Stimulated activated CD8-positive, alpha-beta memory T cell treated with anti-CD3 and anti-CD28 coated beads, Interleukin-4, amount 100 ng/mL, for 1 hour (primary cell): ENCODE data around the gene RUNX2.
"Not testable (repeated sequence)": the region's sequence is repeated elsewhere in the genome, so short reads cannot be mapped to it uniquely, and the experiment has no call there.

ENCODE experiments used
- DNase-seq, 2 donors: peaks; one replicate each; pipeline ENCODE4 v3.0.0-alpha.2; 2020; ENCODE audit warnings: low read depth in 2 of 2, low spot score in 1 of 2

RUNX2 gene

DNA sequence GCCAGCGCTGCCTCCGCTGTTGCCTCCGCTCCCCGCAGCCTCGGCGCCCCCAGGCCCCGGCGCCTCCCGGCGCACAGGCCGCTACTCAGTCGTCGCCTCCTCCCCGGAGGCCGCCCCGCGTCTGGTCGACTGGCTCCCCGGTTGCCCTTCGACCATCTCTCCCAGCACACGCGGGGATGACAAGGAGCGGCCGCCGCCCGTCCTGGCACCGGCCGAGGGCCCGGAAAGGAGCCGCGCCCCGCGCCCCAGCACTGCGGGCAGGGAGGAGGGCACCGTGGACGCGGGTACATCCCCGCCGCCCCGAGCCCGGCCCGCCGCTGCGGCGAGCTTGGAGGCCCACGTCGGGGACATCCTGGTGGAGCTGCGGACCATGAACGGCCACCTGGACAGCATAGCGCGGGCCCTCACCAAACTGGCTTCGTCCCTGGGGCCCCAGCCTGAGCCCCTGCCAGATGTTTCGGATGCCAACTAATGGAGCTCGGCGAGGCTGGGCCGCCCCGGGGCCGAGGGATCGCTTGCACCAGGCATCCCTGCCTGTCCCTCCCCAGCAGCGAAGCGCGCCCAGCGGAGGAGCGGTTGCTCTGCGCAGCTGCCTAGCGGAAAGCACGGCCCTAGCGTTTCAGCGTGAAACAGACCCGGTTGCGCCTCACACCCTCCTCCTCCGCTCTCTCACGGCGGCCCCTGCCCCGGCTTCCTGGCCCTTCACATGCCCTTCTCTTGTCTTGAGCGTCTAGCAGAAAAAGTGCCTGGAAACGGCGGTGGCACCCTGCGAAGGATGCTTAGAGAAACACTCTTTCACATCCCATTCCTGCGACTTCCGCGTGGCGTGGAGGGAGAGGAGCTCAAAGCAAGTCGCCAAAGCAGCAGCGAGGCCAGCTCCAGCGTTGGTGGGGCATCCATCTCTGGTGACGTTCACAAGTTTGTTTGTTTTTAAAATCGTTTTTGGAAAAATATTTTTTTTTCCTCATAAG is 335.4 kb downstream of the RUNX2 start:
- DNase-seq: peak in 1 of 2 donors; percentile 19

DNA sequence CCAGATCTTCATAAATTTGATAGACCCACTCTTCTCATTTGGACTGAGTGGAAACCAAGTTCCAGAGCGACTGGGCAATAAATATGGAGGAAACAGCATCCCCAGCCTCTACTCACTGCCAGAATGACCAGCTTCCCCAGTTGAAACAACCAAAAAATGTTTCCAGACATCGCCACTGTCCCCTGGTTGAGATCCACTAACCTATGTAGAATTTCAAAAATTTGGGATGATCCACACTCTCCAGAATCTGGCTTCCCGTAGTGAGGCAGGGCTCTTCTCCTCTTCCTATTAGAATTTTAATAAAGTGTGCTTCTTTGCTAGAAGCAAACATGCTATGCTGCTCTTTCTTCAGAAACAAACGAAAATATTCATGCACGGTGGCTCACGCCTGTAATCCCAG is 336.6 kb downstream of the RUNX2 start:
- DNase-seq: no peak

DNA sequence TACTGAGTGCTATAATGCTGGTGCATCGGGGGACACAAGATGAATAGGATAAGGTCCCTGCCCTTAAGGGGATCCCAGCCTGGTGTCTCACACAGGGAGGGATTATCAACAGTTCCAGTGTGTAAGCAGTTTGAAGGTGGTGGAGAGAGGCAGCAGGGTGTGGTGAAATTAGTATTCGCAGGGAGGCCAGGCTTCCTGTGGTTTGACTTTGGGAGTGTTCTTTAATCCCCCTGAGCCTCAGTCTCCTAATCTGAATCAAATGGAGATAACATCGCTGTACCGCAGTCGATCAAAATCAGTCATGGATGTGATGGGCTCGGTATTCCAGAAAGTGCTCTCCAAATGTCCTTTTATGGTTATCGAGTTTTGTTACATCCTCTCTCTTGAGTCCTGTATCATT is 337.7 kb downstream of the RUNX2 start:
- DNase-seq: no peak

DNA sequence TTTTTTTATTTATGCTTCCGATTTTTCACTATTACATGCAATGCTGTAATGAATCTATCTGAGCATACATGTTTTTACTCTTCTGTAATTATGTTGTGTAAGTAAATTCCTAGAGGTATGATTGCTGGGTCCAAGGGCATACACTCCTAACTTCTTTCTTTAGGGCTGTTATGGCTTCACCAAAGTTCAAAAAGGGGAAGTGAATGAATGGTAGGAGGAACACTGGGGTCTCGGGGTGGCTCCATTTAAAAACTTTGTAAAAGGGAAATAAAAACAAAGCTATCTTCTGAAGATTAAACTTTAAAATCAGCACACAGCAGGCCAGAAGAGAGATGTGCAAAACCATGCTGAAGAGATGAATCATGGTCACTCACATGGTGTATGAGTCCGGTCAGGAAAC is 338.7 kb downstream of the RUNX2 start:
- DNase-seq: no peak

DNA sequence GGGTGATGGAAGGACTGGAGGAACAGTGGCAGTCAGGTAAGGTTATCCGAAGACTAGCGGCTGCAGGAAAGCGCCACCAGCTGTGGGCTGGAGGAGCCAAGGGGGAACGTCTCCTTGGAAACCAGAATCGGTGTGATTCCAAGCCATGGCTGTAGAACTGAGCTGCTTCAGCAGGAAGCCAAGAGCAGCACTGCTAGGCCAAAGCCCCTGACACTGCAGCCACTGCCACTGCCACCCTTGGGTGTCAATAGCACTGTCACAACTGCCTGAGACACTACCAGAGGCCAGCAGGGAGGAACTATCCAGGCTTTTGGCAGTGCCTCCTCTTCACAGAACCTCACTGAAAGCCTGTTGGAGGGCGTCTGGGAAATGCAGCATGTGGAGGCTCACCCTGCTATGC is 339.2 kb downstream of the RUNX2 start:
- no peak for DNase-seq

DNA sequence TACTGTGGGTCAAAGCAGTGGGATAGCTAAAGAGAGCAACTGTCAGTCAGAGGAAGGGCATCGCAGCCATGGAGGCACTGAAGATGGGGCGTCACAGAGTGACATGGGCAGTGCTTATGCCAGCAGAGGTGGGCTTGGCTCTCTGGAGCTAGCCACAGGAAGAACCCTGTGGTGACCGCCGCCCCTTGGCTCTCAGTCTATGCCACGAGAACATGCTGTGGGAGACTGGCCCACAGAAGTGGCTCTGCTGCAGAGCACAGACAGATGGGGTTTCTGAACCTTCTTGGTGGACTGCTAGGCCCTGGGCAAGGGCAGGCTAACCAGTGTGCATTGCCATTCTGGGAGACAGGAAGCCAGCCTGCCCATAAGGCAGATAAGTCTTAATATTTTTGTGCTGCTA is 339.6 kb downstream of the RUNX2 start:
- DNase-seq: no peak

DNA sequence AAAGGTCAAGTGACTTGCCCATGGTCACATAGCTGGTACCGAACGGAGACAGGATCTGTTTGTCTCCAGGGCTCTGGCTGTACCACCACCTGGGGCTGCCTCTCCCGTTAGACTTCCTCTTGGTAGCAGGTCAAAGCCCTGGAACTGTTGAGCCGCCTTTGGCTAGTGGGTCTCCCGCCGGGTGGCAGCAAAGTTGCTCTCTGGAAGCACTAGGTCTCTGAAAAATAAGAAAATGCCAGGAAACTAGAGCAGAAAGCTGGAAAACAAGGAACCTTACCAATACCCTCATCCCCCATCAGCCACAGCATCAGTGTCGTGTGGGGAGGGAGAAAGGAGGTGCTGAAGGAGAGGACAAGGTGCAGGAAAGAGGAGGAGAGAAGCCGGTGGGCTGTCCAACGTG is 340.6 kb downstream of the RUNX2 start:
- no peak for DNase-seq

DNA sequence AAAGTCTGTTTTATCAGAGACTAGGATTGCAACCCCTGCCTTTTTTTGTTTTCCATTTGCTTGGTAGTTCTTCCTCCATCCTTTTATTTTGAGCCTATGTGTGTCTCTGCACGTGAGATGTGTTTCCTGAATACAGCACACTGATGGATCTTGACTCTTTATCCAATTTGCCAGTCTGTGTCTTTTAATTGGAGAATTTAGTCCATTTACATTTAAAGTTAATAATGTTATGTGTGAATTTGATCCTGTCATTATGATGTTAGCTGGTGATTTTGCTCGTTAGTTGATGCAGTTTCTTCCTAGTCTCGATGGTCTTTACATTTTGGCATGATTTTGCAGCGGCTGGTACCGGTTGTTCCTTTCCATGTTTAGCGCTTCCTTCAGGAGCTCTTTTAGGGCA is 345.0 kb downstream of the RUNX2 start:
- DNase-seq: not testable (repeated sequence)

DNA sequence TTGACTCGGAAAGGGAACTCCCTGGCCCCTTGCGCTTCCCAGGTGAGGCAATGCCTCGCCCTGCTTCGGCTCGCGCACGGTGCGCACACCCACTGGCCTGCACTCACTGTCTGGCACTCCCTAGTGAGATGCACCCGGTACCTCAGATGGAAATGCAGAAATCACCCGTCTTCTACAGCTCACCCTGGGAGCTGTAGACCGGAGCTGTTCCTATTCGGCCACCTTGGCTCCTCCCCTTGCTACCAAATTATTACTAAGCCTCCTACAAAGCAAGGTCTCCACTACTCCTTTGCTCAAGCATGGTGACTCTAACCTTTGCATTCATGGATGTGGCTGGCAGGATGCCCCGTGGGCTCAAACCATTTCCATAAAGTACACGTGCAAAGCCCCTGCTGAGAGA is 347.0 kb downstream of the RUNX2 start:
- DNase-seq: not testable (repeated sequence)

DNA sequence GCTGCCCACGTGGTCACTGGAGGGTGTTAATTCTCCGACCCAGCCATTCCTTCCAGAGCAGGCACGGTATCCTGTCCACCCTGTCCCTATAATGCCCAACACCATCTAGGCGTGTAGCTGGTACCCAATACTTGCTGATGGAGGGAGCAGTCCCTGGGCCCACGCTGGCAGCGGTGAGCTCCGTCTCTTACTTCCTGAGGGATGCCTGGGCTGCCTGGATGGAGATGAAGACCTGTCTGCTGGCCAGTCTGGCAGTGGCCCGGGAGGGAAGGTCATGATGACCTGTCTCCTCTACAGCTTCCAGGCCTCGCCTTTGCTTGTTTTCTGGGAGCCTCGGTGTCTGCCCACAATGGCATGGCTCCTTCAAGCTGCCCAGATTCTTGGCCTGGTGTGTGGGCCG is 347.5 kb downstream of the RUNX2 start:
- no peak for DNase-seq

DNA sequence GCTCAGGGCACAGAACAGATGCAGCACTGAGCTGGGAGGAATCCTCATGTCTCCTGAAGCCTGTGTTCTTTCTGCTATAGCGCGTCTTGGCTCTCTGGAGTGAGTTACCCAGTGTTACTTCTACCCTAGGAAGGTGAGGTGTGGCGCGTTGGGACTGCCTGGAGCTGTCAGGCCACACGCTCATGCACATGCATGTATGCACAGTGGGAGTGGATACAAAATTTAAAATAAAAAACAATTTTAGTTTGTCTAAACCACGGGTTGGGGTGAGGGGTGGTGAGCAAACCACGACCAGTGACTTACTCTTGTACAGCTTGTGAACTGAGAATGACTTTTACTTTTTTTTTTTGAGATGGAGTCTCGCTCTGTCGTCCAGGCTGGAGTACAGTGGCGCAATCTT is 348.2 kb downstream of the RUNX2 start:
- DNase-seq: no peak

DNA sequence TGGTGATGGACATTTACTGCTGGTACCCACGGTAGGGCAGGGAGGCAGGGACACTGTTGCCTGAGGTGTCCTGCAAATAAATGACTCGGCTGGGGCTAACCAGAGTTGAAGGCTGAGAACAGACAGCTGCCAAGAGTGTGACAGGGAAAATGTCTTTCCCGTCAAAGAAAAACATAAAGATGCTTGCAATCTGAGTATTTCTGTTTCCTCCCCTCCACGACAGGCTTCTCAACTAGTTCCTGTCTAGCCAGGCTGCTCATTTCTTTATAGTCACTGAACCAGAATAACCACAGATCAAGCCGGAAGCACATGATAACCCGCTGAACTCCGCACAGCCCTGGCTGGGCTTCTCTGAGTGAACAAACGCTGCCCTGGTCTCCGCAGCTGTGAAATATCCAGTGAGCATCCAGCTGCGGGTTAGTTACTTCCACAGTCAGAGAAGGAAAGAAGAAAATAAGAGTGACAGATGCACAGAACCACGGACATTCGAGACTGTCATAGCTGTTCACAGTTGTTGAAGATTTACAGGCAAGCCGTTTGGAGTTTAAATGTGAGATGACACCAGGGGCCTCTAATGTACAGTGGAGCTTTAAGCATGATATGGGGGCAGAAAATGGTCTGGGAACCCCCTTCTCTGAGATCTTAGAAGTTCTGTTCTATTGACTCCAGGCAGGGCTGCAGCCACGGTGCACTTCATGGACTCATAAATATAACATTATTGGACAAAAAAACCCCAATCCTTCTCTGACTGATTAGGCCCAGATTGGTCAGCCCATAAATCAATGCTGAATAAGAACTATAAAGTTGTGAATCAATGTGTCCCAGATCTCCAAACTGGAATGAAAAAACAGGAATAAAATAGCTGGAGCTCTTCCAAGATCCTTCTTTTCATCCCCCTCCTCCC is 349.5 kb downstream of the RUNX2 start:
- no peak for DNase-seq

DNA sequence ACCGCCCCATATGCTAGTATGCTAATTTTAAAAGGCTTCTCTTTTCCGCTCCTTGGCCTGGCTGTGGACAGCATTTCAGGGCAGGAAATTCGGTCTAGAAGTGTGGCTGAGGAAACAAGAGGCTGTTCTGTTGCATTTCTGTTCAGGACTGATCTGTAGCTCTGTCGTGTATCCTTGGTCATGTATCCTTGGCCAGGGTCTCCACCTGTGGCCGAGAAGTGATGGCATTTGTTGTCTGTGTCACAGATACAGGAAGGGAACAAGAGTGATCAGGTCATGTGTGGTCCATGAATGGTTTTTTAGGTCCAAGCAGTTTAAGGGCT is 350.1 kb downstream of the RUNX2 start:
- DNase-seq: no peak

DNA sequence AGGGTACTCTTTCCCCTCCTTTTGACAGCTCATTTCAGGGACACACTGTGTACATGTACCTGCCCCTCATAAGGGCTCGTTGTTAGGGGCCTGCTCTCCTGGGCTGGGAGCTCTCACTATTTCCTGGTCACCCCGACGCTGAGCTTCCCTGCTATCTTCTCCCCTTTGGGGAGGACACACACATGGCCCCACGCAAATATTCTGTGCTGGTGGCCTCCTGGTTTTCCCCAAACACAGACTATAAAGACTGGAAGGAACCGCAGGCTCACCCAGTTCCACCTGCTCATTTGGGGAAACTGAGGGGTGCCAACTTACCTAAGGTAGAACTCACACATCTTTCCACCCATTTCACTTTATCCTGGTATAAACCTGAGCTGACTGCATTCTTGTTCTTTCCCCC is 351.0 kb downstream of the RUNX2 start:
- DNase-seq: no peak

DNA sequence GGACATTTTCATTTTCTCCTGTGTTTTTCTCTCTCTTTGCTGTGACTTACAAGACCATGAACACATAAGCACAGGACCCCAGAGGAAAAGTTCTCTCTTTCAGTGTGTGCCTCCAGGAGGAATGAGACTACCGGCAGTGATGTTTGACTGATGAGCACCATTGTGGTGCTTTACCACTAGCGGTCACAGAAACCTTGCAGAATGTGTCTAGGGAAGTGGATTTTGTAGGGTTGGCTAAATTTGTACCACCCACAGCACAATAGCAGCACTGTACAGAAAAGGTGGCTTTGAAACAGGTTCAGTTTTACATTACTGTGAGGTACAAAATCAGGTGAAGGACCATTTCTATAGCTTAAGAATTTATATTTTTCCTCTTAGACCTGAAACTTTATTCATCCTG is 351.5 kb downstream of the RUNX2 start:
- DNase-seq: no peak

DNA sequence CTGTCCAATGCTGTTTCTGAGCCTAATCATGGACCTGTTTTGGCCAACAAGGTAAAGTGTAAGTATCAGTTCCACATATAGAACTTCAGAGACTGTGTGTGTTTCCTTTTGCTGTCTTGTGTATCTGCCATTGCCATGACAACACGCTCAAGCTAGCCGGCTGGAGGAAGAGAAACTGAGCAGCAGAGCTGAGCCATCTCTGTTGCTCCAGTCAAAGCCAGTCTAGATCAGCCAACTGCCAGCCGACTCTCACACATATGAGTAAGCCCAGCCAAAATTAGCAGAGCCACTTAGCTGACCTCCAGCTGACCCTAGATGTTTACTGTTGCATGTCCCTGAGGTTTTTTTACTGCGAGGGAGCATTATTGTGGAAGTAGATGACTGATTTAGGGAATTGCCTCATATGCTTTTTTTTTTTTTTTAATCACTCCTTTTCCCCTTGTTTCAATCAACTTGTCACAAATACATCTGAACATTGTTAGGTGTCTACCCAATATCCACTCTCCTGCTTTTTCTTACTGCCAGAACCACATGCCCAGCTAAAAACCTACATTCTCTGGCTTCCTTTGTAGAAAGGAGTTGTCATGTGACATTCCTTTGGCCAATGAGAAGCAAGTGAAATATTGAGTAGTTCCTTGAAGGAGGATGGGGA is 353.9 kb downstream of the RUNX2 start:
- no peak for DNase-seq

DNA sequence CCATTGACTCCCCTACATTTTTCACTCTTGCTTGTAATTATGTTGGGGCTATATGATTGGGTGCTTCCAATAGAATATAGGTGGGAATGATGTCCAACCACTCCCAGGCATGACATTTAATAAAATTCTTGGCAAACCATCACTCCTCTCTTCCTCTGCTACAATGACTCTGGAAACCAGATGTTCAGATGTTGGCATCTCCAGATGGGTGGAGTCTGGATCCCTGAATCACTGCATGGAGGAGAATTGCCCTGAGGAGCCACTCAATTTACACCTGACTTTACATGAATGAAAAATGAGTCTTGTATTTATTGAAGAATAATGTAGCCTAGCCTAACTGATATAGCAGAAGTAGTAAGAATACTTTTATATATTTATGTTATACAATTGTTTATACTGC is 356.3 kb downstream of the RUNX2 start:
- DNase-seq: no peak

DNA sequence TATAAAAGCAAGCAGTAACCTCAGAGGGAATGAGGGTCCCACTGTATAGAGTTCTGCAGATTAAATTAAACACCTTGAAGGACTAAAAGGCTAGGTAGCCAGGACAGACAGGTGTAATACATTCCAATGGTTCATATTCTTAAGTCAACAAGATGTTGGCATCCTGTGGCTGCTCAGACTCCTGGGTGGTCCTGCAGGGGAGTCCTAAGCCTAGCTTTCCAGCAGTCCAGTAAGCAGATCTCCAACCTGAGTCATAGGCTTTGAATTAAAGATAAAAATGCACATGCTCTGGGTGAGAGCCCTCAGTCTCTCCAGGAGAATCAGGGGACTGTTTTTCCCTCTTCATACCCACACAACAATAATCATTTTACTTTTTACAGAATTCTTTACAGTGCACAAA is 356.9 kb downstream of the RUNX2 start:
- no peak for DNase-seq

DNA sequence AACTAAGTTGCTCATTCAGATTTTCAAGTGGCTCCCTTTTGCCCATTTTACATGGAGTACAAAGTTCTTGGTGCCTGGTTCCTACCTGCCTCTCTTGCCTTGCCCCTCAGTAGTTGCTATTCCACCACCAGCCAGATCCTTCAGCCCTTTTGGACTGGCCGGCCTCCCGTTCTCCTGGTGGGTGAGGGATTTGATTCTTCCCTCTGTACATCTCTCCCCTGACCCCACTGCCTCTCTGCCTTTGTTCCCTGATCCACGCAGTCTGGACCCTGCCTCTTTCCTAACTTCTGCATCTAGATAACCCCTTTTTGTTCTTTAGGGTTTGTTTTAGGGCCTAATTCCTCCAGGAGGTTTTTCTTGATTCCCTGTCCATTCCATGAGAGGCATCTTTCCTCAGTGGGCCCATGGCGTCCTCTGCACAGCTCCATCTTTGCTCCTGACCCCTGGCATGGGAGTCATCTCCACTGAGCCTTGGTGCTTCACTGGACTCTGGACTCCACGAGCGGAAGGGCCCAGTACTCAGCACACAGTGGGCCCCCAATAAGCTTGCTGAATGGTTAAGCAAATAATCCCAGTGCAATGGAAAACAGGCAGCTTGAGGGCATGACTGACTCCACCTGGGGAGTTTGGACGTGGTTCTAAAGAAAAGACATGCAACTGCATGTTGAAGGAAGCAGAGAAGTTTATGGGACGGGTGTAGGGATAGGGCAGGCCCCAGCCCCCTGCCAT is 358.9 kb downstream of the RUNX2 start:
- no peak for DNase-seq

DNA sequence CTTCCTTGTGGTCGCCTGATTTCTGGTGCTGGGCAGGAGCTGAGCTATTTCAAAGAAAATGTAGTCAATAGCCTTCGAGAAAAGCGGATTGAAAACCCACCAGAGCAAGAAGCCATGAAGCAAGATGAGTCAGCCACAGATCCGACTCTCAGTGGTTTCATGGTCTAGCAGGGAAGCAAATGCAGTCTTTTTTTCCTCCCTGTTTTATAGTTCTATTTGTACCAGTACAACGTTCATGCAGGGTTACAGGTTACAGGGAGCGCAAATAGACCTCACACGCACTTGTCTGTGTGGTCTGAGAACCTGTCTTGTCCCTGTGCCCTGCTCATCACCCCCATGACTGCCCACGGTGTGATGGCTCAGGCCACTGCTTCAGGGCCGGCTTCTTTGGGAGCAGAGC is 359.4 kb downstream of the RUNX2 start:
- DNase-seq: no peak

DNA sequence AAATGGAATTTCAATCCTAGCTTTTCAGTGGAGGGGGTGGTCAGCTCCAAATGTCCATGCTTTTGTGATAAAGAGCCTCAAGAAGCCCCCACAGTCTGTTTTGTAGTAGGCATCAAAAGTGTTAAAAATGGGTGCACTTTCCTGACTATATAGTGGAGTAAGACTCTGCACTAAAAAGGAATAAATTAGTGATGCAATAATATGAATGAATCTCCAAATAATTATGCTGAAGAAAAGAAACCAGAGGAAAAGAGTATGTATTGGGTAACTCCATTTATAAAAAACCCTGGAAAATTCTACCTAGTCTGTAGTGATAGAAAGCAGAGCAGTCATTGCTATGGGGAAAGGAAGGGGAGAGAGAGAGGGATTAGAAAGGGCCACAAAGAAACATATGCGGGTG is 360.1 kb downstream of the RUNX2 start:
- no peak for DNase-seq
